Neural crest cell (in vitro differentiated cells): ENCODE data around the gene MYH6. TPM values are rescaled to one million over a fixed set of nuclear protein-coding genes. Genes with fewer than 3 reads are reported as not detected.
"Not testable (repeated sequence)": the region's sequence is repeated elsewhere in the genome, so short reads cannot be mapped to it uniquely, and the experiment has no call there.

Experiments
- DNase-seq: peaks from one replicate; pipeline ENCODE4 v3.0.0; 2021; ENCODE audit warnings: low read depth, mixed read lengths, low spot score
- H3K27ac Mint-ChIP-seq: one replicate; pipeline ENCODE4 v1.8.0; 2021; ENCODE audit warnings: mild to moderate bottlenecking, mixed read lengths; ENCODE audit not compliant: unreplicated experiment
- H3K27me3 Mint-ChIP-seq: 2 replicates; pipeline ENCODE4 v1.8.0; 2021; ENCODE audit warnings: low read depth, mild to moderate bottlenecking, mixed read lengths
- H3K36me3 Mint-ChIP-seq: 2 replicates; pipeline ENCODE4 v1.8.0; 2021; ENCODE audit warnings: low read depth, mild to moderate bottlenecking, mixed read lengths
- H3K4me1 Mint-ChIP-seq: 2 replicates; pipeline ENCODE4 v1.8.0; 2021; ENCODE audit warnings: mixed read lengths
- H3K4me3 Mint-ChIP-seq: one replicate; pipeline ENCODE4 v1.8.0; 2021; ENCODE audit warnings: mild to moderate bottlenecking, mixed read lengths
- H3K9me3 Mint-ChIP-seq: 2 replicates; pipeline ENCODE4 v1.8.0; 2021; ENCODE audit warnings: mixed read lengths
- CTCF ChIP-seq: fragments of 200-600 bp; sonication (generic); conservative IDR thresholded peaks from 2 replicates; pipeline ENCODE4 v1.5.0; 2021; ENCODE audit warnings: antibody characterized with exemption, mild to moderate bottlenecking
- total RNA-seq: library from RNA; stranded (reverse); gene quantifications from 2 replicates; pipeline ENCODE4 v1.2.1, GENCODE V29; 2021

Gene MYH6
- total RNA-seq, 1 donor from 2014 or later, result not detected

GRCh38 chr14:23430723-23431085 lies 22.6 kb upstream of the MYH6 start:
- TF ChIP-seq CTCF, result no peak
- Mint-ChIP-seq H3K4me3 (no peak overlapping the region), H3K27me3 (peaks cover 11% of the 10 kb centered on the region), H3K27ac (peak overlapping the region; percentile 64), H3K4me1 (peaks cover 14% of the 10 kb centered on the region), H3K36me3 (no peaks in the 10 kb centered on the region), H3K9me3 (no peaks in the 10 kb centered on the region)
- no peak for DNase-seq

GRCh38 chr14:23430016-23430722 lies 22.1 kb upstream of the MYH6 start:
- no peak overlapping the region for H3K4me3 Mint-ChIP-seq
- peaks cover 8% of the 10 kb centered on the region for H3K4me1 Mint-ChIP-seq
- peaks cover 11% of the 10 kb centered on the region for H3K27me3 Mint-ChIP-seq
- no peaks in the 10 kb centered on the region for H3K9me3 Mint-ChIP-seq
- no peak for DNase-seq
- no peaks in the 10 kb centered on the region for H3K36me3 Mint-ChIP-seq
- TF ChIP-seq CTCF, result no peak
- H3K27ac Mint-ChIP-seq, result no peak overlapping the region

- H3K36me3 Mint-ChIP-seq, result no peaks in the 10 kb centered on the region
- no peak for DNase-seq
- H3K27ac Mint-ChIP-seq, result no peak overlapping the region
- H3K4me1 Mint-ChIP-seq, result peaks cover 5% of the 10 kb centered on the region
- H3K9me3 Mint-ChIP-seq, result no peaks in the 10 kb centered on the region
- H3K27me3 Mint-ChIP-seq, result peaks cover 11% of the 10 kb centered on the region
- no peak overlapping the region for H3K4me3 Mint-ChIP-seq
- TF ChIP-seq CTCF, result no peak
Observed at GRCh38 chr14:23428686-23429495, 20.8 kb upstream of the MYH6 start.

- not testable (repeated sequence) for H3K4me3 Mint-ChIP-seq, H3K36me3 Mint-ChIP-seq, DNase-seq, H3K9me3 Mint-ChIP-seq, H3K4me1 Mint-ChIP-seq, H3K27ac Mint-ChIP-seq, H3K27me3 Mint-ChIP-seq
Observed at GRCh38 chr14:23425798-23426197, 17.7 kb upstream of the MYH6 start.

- Mint-ChIP-seq H3K4me3 (no peak overlapping the region), H3K27me3 (peaks cover 2% of the 10 kb centered on the region), H3K9me3 (no peaks in the 10 kb centered on the region), H3K27ac (no peak overlapping the region), H3K36me3 (no peaks in the 10 kb centered on the region), H3K4me1 (peaks cover 3% of the 10 kb centered on the region)
- TF ChIP-seq CTCF, result no peak
- no peak for DNase-seq
Observed at GRCh38 chr14:23425169-23425568, 17.1 kb upstream of the MYH6 start.

- Mint-ChIP-seq H3K4me1 (peaks cover 4% of the 10 kb centered on the region), H3K27me3 (peaks cover 2% of the 10 kb centered on the region), H3K4me3 (no peak overlapping the region), H3K9me3 (no peaks in the 10 kb centered on the region), H3K36me3 (no peaks in the 10 kb centered on the region), H3K27ac (no peak overlapping the region)
- no peak for DNase-seq
- TF ChIP-seq CTCF, result no peak
Observed at GRCh38 chr14:23423657-23424056, 15.6 kb upstream of the MYH6 start.
